ENCODE results near the gene MINDY2. TPM values are rescaled to one million over a fixed set of nuclear protein-coding genes. Genes with fewer than 3 reads are reported as not detected.
A peak's percentile ranks its signal among the peaks of the same experiment; 100 is the strongest.

Gene MINDY2
- polyA plus RNA-seq (2011; rRNA removed) (7.8 and 12.8 TPM in 2 replicates), polyA minus RNA-seq (2011; rRNA and poly(A)+ RNA removed) (10.9 and 13.9 TPM in 2 replicates)

GRCh38 chr15:58770857-58771620 lies at the start of gene MINDY2:
Gene MINDY2 (plus strand): TSS chr15:58771302. CDS start chr15:58771396, 94 bp downstream.
- Histone ChIP-seq H3K27me3 (ENCODE audit: control insufficient read depth, insufficient read depth, low read length) (no peaks in the 10 kb centered on the region), H3K36me3 (ENCODE audit: control insufficient read depth, insufficient read depth, low read length) (no peaks in the 10 kb centered on the region), H3K4me3 (ENCODE audit: low read depth, low read length) (peak within 1 kb of the TSS; percentile 90)
- ChIA-PET CTCF (interaction anchor here (0.8 to 2.3 kb wide), 7 partner anchors 13 to 549 kb away, joined by 3 to 13 read pairs (median 4); partner anchors contain the start of gene ADAM10), POLR2A (interaction anchor here (0.5 to 1.5 kb wide), 7 partner anchors 21 to 550 kb away, joined by 3 to 27 read pairs (median 4); partner anchors contain the start of gene ADAM10)
- peak; percentile 94 for DNase-seq (ENCODE audit: low read depth)
- peak; percentile 44; the same call in 1 of the 2 replicates for TF ChIP-seq CTCF (IDR thresholded peaks at IDR 0.05; ENCODE audit: insufficient read depth, low read depth, low read length)

GRCh38 chr15:58724466-58724865 lies 46.6 kb upstream of the MINDY2 start:
- CTCF ChIA-PET: no interaction called here
- Histone ChIP-seq H3K4me3 (ENCODE audit: low read depth, low read length) (no peak overlapping the region), H3K27me3 (ENCODE audit: control insufficient read depth, insufficient read depth, low read length) (no peaks in the 10 kb centered on the region), H3K36me3 (ENCODE audit: control insufficient read depth, insufficient read depth, low read length) (no peaks in the 10 kb centered on the region; the same call in 1 of the 2 replicates)
- POLR2A ChIA-PET: no interaction called here
- no peak for DNase-seq (ENCODE audit: low read depth)
- no peak for TF ChIP-seq CTCF (IDR thresholded peaks at IDR 0.05; ENCODE audit: insufficient read depth, low read depth, low read length)

GRCh38 chr15:58726867-58727266 lies 44.2 kb upstream of the MINDY2 start:
- Histone ChIP-seq H3K4me3 (ENCODE audit: low read depth, low read length) (no peak overlapping the region), H3K36me3 (ENCODE audit: control insufficient read depth, insufficient read depth, low read length) (no peaks in the 10 kb centered on the region), H3K27me3 (ENCODE audit: control insufficient read depth, insufficient read depth, low read length) (no peaks in the 10 kb centered on the region)
- POLR2A ChIA-PET: no interaction called here
- CTCF ChIA-PET: no interaction called here
- no peak for DNase-seq (ENCODE audit: low read depth)
- TF ChIP-seq CTCF (IDR thresholded peaks at IDR 0.05; ENCODE audit: insufficient read depth, low read depth, low read length): no peak

GRCh38 chr15:58731756-58732535 lies 39.2 kb upstream of the MINDY2 start:
- DNase-seq (ENCODE audit: low read depth): peak; percentile 16
- CTCF ChIA-PET: interaction anchor here (0.6 to 0.8 kb wide), 2 partner anchors 20 to 43 kb away, joined by 3 read pairs; no protein-coding TSS in a partner anchor

More at GRCh38 chr15:58731756-58732535, 39.2 kb upstream of the MINDY2 start:
- no peak overlapping the region for H3K4me3 ChIP-seq (ENCODE audit: low read depth, low read length)
- no peaks in the 10 kb centered on the region for H3K36me3 ChIP-seq (ENCODE audit: control insufficient read depth, insufficient read depth, low read length)
- POLR2A ChIA-PET: no interaction called here
- TF ChIP-seq CTCF (IDR thresholded peaks at IDR 0.05; ENCODE audit: insufficient read depth, low read depth, low read length): no peak
- H3K27me3 ChIP-seq (ENCODE audit: control insufficient read depth, insufficient read depth, low read length): no peaks in the 10 kb centered on the region
